ENCODE data around the gene CECR2. TPM values are rescaled to one million over a fixed set of nuclear protein-coding genes. Genes with fewer than 3 reads are reported as not detected.

CECR2 gene
- total and polyA plus RNA-seq, 10 of the 15 experiments (the other 5 are each of a cell fraction or from before 2014, with no cell fraction given): 0.01 to 0.08 (median 0.01) TPM; not detected in 7

DNA sequence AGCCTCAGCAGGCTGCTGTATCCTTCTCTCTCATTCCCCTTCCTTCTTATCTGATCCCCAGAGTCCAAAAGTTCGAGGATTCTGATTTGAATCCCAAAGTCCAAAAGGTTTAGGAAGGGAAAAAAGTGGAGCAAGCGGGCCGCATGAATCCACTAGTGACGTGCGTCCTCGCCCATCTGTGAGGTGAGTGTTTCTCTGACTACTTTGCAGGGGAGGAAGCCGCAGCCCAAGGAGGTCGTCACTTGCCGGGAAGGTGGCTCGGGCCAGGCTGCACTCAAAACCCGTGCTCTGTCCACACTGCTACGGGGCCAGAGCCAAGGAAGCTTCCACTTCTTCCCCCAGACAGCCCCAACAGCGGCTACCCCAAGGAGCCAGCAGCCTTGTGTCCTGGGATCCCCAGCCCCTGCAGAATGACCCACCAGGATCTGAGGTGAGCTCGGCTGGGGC lies 210.3 kb downstream of the CECR2 start (continued):
- TF ChIP-seq, protein P1, sequence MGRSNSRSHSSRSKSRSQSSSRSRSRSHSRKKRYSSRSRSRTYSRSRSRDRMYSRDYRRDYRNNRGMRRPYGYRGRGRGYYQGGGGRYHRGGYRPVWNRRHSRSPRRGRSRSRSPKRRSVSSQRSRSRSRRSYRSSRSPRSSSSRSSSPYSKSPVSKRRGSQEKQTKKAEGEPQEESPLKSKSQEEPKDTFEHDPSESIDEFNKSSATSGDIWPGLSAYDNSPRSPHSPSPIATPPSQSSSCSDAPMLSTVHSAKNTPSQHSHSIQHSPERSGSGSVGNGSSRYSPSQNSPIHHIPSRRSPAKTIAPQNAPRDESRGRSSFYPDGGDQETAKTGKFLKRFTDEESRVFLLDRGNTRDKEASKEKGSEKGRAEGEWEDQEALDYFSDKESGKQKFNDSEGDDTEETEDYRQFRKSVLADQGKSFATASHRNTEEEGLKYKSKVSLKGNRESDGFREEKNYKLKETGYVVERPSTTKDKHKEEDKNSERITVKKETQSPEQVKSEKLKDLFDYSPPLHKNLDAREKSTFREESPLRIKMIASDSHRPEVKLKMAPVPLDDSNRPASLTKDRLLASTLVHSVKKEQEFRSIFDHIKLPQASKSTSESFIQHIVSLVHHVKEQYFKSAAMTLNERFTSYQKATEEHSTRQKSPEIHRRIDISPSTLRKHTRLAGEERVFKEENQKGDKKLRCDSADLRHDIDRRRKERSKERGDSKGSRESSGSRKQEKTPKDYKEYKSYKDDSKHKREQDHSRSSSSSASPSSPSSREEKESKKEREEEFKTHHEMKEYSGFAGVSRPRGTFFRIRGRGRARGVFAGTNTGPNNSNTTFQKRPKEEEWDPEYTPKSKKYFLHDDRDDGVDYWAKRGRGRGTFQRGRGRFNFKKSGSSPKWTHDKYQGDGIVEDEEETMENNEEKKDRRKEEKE (IDR thresholded peaks at IDR 0.05): no peak

DNA sequence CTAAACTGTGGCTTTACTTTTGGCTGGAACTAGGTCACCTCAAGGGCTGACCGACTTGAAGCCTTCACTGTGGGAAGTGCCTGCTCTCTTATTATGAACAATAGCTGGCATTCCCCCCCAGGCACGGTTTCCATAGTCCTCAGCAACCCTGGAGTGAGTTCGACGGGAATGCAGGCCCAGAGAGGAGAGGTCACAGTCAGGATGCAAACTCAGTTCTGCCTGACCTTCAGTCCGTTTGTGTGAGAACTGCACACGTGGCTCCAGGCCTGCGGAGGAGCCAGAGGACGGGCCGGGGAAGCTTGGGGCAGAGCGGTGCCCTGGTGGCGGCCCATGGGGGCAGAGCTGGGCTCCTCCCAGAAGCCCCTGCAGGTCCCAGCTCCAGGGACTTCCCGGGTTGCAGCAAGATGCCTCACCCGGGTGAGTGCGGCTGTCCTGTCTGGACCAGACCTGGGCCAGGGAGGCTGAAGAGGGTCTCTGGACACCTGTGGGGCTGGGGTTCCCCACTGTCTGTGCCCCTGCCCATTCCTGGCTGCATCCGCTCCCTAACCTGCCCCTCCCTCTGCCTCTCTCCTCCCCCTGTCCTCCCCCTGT lies 211.3 kb downstream of the CECR2 start:
- ATAC-seq: no peak; the same call in 2 of the 3 replicates
- no TSS peak for BruUV-seq (replicated peaks)
- ChIA-PET POLR2A (no interaction called here), RAD21 (ENCODE audit: unreplicated experiment) (no interaction called here), SMC1A (ENCODE audit: uncharacterized antibody, unreplicated experiment) (no interaction called here), CTCF (no interaction called here)
- Histone ChIP-seq H3K9ac (ENCODE audit: control insufficient read depth, insufficient read depth, low read length) (no peak overlapping the region), H3K9me3 (replicated peaks; ENCODE audit: control insufficient read depth, insufficient read depth, low read length) (no peaks in the 10 kb centered on the region), H4K20me1 (ENCODE audit: control insufficient read depth, insufficient read depth) (no peaks in the 10 kb centered on the region), H3K4me1 (ENCODE audit: control insufficient read depth, insufficient read depth, low read length) (no peaks in the 10 kb centered on the region), H3K27me3 (replicated peaks in 1 of 2; ENCODE audit: control insufficient read depth in 2 of 2, insufficient read depth in 2 of 2, low read length in 1 of 2) (no peaks in the 10 kb centered on the region; a peak in 2 of 4 replicates), H3K27ac (ENCODE audit: control insufficient read depth, insufficient read depth) (no peak overlapping the region), H3K36me3 (ENCODE audit: control insufficient read depth in 2 of 2, insufficient read depth in 2 of 2, low read length in 1 of 2) (no peaks in the 10 kb centered on the region), H2AFZ (ENCODE audit: control insufficient read depth, low read depth, low read length) (no peak overlapping the region), H3K4me2 (ENCODE audit: control insufficient read depth, insufficient read depth) (no peak overlapping the region), H3K4me3 (no peak overlapping the region), H3K79me2 (ENCODE audit: control insufficient read depth, insufficient read depth, low read length) (no peaks in the 10 kb centered on the region)
- WGBS (ENCODE audit: insufficient coverage, insufficient replicate concordance, low lambda C conversion rate, missing lambda C conversion rate): 68% methylated on average over 15 of the region's 15 CpGs
- in situ Hi-C loops (cut with MboI) (no loop called here), intact Hi-C loops (cut with micrococcal nuclease; ENCODE audit: unreplicated experiment) (no loop called here)
- no peak for DNase-seq (ENCODE audit: low read depth, low spot score)
- FAIRE-seq: no peak
- no peak for TF ChIP-seq RFX5 (IDR thresholded peaks at IDR 0.05; ENCODE audit: low read depth, low read length)
- no peak for TF ChIP-seq KLF5 (IDR thresholded peaks at IDR 0.05; ENCODE audit: partially characterized antibody)
- TF ChIP-seq RUNX3 (IDR thresholded peaks at IDR 0.05; ENCODE audit: low read length): no peak
- no peak for TF ChIP-seq PAX5 (IDR thresholded peaks at IDR 0.05; ENCODE audit: borderline replicate concordance, low read depth, low read length)
- TF ChIP-seq, protein P2, sequence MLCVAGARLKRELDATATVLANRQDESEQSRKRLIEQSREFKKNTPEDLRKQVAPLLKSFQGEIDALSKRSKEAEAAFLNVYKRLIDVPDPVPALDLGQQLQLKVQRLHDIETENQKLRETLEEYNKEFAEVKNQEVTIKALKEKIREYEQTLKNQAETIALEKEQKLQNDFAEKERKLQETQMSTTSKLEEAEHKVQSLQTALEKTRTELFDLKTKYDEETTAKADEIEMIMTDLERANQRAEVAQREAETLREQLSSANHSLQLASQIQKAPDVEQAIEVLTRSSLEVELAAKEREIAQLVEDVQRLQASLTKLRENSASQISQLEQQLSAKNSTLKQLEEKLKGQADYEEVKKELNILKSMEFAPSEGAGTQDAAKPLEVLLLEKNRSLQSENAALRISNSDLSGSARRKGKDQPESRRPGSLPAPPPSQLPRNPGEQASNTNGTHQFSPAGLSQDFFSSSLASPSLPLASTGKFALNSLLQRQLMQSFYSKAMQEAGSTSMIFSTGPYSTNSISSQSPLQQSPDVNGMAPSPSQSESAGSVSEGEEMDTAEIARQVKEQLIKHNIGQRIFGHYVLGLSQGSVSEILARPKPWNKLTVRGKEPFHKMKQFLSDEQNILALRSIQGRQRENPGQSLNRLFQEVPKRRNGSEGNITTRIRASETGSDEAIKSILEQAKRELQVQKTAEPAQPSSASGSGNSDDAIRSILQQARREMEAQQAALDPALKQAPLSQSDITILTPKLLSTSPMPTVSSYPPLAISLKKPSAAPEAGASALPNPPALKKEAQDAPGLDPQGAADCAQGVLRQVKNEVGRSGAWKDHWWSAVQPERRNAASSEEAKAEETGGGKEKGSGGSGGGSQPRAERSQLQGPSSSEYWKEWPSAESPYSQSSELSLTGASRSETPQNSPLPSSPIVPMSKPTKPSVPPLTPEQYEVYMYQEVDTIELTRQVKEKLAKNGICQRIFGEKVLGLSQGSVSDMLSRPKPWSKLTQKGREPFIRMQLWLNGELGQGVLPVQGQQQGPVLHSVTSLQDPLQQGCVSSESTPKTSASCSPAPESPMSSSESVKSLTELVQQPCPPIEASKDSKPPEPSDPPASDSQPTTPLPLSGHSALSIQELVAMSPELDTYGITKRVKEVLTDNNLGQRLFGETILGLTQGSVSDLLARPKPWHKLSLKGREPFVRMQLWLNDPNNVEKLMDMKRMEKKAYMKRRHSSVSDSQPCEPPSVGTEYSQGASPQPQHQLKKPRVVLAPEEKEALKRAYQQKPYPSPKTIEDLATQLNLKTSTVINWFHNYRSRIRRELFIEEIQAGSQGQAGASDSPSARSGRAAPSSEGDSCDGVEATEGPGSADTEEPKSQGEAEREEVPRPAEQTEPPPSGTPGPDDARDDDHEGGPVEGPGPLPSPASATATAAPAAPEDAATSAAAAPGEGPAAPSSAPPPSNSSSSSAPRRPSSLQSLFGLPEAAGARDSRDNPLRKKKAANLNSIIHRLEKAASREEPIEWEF (IDR thresholded peaks at IDR 0.05; ENCODE audit: insufficient replicate concordance, low read depth, low read length): no peak
- TF ChIP-seq ZNF274 (IDR thresholded peaks at IDR 0.05; ENCODE audit: insufficient read depth, insufficient read length): no peak
- TF ChIP-seq POLR2A (IDR thresholded peaks at IDR 0.05; ENCODE audit: low read depth, low read length): no peak
- TF ChIP-seq NFYA (IDR thresholded peaks at IDR 0.05; ENCODE audit: borderline replicate concordance, low read depth, low read length): no peak
- TF ChIP-seq SIX5 (IDR thresholded peaks at IDR 0.05; ENCODE audit: low read depth, low read length, severe bottlenecking): no peak
- TF ChIP-seq ATF2 (IDR thresholded peaks at IDR 0.05; ENCODE audit: low read length): no peak
- no peak for TF ChIP-seq SMC3 (IDR thresholded peaks at IDR 0.05; ENCODE audit: borderline replicate concordance, low read length)
- no peak for TF ChIP-seq ZNF384 (IDR thresholded peaks at IDR 0.05; ENCODE audit: borderline replicate concordance, low read depth, low read length)
- no peak for TF ChIP-seq MTA2 (IDR thresholded peaks at IDR 0.05; ENCODE audit: low read depth)
